Naive thymus-derived CD8-positive, alpha-beta T cell (primary cell): Measurements from ENCODE around the gene PRODH2. TPM values are rescaled to one million over a fixed set of nuclear protein-coding genes. Genes with fewer than 3 reads are reported as not detected.

Experiments used
- ATAC-seq, 2 donors: fragments of 150-1000 bp; cut with Tn5 transposase in 1 of 2; sonication (Bioruptor Pico), chemical (Tn5 transposase) in 1 of 2; 1 replicate in 1 of 2; 2 replicates in 1 of 2; pipeline ENCODE4 v1.10.0; 2021; ENCODE audit warnings: mild to moderate bottlenecking in 2 of 2, moderate library complexity in 2 of 2
- POLR2A ChIA-PET: fragments of 350-600 bp; sonication (Branson Sonifier 250); formaldehyde crosslinking; loops from one replicate; lab custom pipeline; 2021; ENCODE audit warnings: antibody characterized with exemption; lab: Charles Lee
- DNase-seq, 10 donors: peaks; one replicate each; pipeline versions ENCODE4 v3.0.0 to v3.0.0-alpha.2; 2020 to 2022
- H3K27ac Mint-ChIP-seq, 10 donors: one replicate each; pipeline ENCODE4 v1.8.0; 2020 to 2022; ENCODE audit warnings: mild to moderate bottlenecking in 10 of 10, mixed read lengths in 10 of 10, moderate library complexity in 4 of 10, inconsistent platforms in 1 of 10
- H3K27me3 Mint-ChIP-seq, 5 donors: one replicate each; pipeline ENCODE4 v1.8.0; 2021 to 2022; ENCODE audit warnings: mixed read lengths in 5 of 5
- H3K36me3 Mint-ChIP-seq, 3 donors: one replicate each; pipeline ENCODE4 v1.8.0; 2020 to 2022; ENCODE audit warnings: mixed read lengths in 3 of 3, mild to moderate bottlenecking in 2 of 3, inconsistent platforms in 1 of 3
- H3K4me1 Mint-ChIP-seq, 4 donors: one replicate each; pipeline ENCODE4 v1.8.0; 2021 to 2022; ENCODE audit warnings: mixed read lengths in 4 of 4
- H3K4me3 Mint-ChIP-seq, 10 donors: one replicate each; pipeline ENCODE4 v1.8.0; 2020 to 2022; ENCODE audit warnings: mild to moderate bottlenecking in 10 of 10, mixed read lengths in 10 of 10, moderate library complexity in 6 of 10, inconsistent platforms in 1 of 10
- H3K9me3 Mint-ChIP-seq, 9 donors: one replicate each; pipeline ENCODE4 v1.8.0; 2020 to 2022; ENCODE audit warnings: mixed read lengths in 9 of 9, mild to moderate bottlenecking in 3 of 9, inconsistent platforms in 1 of 9, moderate library complexity in 1 of 9
- polyA plus RNA-seq, 3 donors: library from polyadenylated mRNA; unstranded; fragments of 300-500 nt; fragmentation: Illumina TruSeq; gene quantifications; one replicate each; pipeline ENCODE4 v1.2.3, GENCODE V29; 2021
- total RNA-seq, 8 experiments: library from RNA in 2 of 8; stranded (reverse) in 2 of 8; gene quantifications; one replicate each; pipeline ENCODE4 v1.2.3 and lab custom pipeline; 2021 to 2026

PRODH2 gene
- total and polyA plus RNA-seq, 5 experiments from 2014 or later = not detected

GRCh38 chr19:35757231-35757748, 55.4 kb downstream of the PRODH2 start:
- peak overlapping the region; percentile 90 to 99 (median 98) for H3K4me3 Mint-ChIP-seq
- peaks cover 2 to 12% (median 9%) of the 10 kb centered on the region in 5 donors for H3K27me3 Mint-ChIP-seq
- H3K36me3 Mint-ChIP-seq = peaks cover 0 to 27% (median 5%) of the 10 kb centered on the region in 3 donors
- DNase-seq (peak in 2 of 10 donors; percentile 21), ATAC-seq (no peak)
- peak overlapping the region in 6 of 10 donors; percentile 44 to 98 (median 94) for H3K27ac Mint-ChIP-seq
- H3K9me3 Mint-ChIP-seq = no peaks in the 10 kb centered on the region
- POLR2A ChIA-PET = interaction anchor here (0.6 to 4.1 kb wide), 7 partner anchors 8 to 55 kb away, joined by 3 to 36 read pairs (median 6); partner anchors contain the start of genes IGFLR1, LIN37, PSENEN and U2AF1L4
- peaks cover 18 to 41% (median 40%) of the 10 kb centered on the region in 4 donors for H3K4me1 Mint-ChIP-seq

GRCh38 chr19:35756377-35757230, 56.0 kb downstream of the PRODH2 start, which contains the start of gene HSPB6:
Gene HSPB6 (minus strand): TSS chr19:35757029. CDS start chr19:35757008, 21 bp downstream.
- DNase-seq (no peak), ATAC-seq (no peak)
- Mint-ChIP-seq H3K4me3 (peak within 1 kb of the TSS; percentile 90 to 99 (median 98)), H3K36me3 (peaks cover 0 to 24% (median 5%) of the 10 kb centered on the region in 3 donors), H3K4me1 (peaks cover 16 to 41% (median 38%) of the 10 kb centered on the region in 4 donors), H3K27ac (peak within 1 kb of the TSS; percentile 93 to 98 (median 96)), H3K27me3 (peaks cover 2 to 12% (median 9%) of the 10 kb centered on the region in 5 donors), H3K9me3 (no peaks in the 10 kb centered on the region)
- POLR2A ChIA-PET = interaction anchor here (0.6 to 4.1 kb wide), 8 partner anchors 7 to 109 kb away, joined by 3 to 36 read pairs (median 5); partner anchors contain the start of genes COX6B1, IGFLR1, LIN37 and PSENEN

DNA sequence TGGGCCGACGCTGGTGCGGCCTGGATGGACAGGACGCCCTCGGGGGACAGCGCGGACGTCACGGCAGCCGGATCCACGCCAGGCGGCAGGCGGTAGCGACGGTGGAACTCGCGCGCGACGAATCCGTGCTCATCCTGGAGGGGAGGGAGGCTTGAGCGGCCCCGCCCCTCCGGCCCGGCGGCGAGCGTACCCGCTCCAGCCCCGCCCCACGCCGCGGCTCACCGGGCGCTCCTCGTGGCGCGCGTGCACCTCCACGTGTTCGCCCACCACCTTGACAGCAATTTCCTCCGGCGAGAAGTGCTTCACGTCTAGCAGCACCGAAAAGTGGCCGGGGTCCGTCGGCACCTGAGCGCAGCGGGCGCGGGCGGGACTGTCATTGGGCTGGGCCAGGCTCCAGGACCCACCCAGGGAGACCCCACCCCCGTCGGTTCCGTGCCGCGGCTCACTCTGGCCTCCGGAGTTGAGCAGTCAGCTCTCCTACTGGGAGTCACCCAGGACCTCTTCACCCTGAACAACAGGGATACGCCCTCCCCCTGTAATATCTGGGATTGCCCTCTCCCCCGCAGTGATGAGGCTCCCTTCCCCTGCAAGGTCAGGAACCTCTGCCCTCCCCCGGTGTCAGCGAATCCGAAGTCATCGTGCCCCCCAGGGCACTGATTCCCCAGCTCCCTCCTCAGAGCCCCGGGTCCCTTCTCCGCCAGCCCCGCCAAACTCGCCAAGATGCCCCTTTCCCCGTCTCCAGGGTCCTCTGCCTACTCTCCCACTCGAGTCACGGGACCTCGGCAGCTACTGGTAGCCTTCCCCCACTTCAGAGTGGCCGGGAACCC, 56.9 kb downstream of the PRODH2 start:
- POLR2A ChIA-PET = interaction anchor here (0.9 to 4.1 kb wide), 5 partner anchors 8 to 108 kb away, joined by 4 to 36 read pairs (median 10); partner anchors contain the start of genes COX6B1, IGFLR1, LIN37 and PSENEN
- peak in 1 of 2 donors; percentile 6 for ATAC-seq
- Mint-ChIP-seq H3K4me3 (peak overlapping the region; percentile 16 to 95 (median 66)), H3K4me1 (peaks cover 16 to 41% (median 37%) of the 10 kb centered on the region in 4 donors), H3K36me3 (peaks cover 0 to 19% (median 7%) of the 10 kb centered on the region in 3 donors), H3K27me3 (peaks cover 2 to 12% (median 9%) of the 10 kb centered on the region in 5 donors), H3K9me3 (no peaks in the 10 kb centered on the region), H3K27ac (peak overlapping the region in 3 of 10 donors; percentile 69 to 91 (median 79))
- DNase-seq = peak in 9 of 10 donors; percentile 34 to 74 (median 55)

- H3K9me3 Mint-ChIP-seq = no peaks in the 10 kb centered on the region
- peak overlapping the region in 2 of 10 donors; percentile 34 to 40 for H3K27ac Mint-ChIP-seq
- H3K36me3 Mint-ChIP-seq = peaks cover 0 to 17% (median 7%) of the 10 kb centered on the region in 3 donors
- POLR2A ChIA-PET = interaction anchor here (0.9 to 4.1 kb wide), 2 partner anchors 11 to 107 kb away, joined by 4 to 36 read pairs; partner anchors contain the start of genes COX6B1, IGFLR1, PSENEN and U2AF1L4
- peaks cover 2 to 12% (median 9%) of the 10 kb centered on the region in 5 donors for H3K27me3 Mint-ChIP-seq
- peaks cover 16 to 41% (median 36%) of the 10 kb centered on the region in 4 donors for H3K4me1 Mint-ChIP-seq
- DNase-seq (no peak), ATAC-seq (no peak)
- H3K4me3 Mint-ChIP-seq = peak overlapping the region in 9 of 10 donors; percentile 28 to 95 (median 58)
These were observed 57.5 kb downstream of the PRODH2 start for GRCh38 chr19:35755131-35755549.

DNA sequence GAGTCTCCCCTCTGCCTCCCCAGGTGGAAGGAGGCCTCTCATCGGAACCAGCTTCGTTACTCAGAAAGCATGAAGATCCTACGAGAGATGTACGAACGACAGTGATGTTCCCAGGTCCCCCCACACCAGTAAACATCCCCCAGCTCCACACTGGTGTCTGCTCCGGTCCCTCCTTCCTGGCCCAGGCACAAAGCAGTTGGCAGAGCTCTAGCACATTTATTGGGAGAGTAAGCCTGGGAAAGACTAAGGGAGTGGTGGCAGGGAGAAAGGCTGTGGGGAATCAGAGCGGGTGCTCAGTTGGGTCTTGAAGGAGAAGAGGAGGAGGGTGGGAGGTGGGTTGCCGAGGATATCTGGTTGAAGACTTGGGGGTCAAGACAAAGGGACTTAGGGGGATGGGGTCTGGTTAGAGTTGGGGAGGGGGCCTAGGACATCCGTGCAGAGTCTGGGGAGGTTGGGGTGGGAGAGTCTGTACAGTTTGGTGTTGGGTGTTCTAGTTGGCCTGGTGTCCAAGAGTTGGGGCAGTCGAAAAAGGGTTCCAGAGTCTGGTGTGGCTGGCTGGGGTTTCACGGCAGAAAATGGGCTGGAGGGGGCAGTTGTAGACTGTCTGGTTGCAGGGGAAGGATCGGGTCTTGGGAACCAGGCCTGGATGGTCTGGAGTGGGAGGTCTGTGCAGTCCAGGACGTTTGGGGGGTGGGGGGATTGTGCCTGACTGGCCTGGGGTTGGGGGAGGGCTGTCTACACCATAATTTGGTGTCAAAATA, 58.1 kb downstream of the PRODH2 start:
- Mint-ChIP-seq H3K27me3 (peaks cover 2 to 12% (median 9%) of the 10 kb centered on the region in 5 donors), H3K4me3 (peak overlapping the region in 4 of 10 donors; percentile 10 to 95 (median 63)), H3K27ac (peak overlapping the region in 1 of 10 donors; percentile 49), H3K4me1 (peaks cover 15 to 43% (median 38%) of the 10 kb centered on the region in 4 donors), H3K36me3 (peaks cover 0 to 17% (median 7%) of the 10 kb centered on the region in 3 donors), H3K9me3 (no peaks in the 10 kb centered on the region)
- peak in 1 of 10 donors; percentile 34 for DNase-seq
- ATAC-seq = no peak
- POLR2A ChIA-PET = interaction anchor here (4.1 kb wide), 1 partner anchor 11 kb away, joined by 36 read pairs; the partner anchor contains the start of genes IGFLR1, PSENEN and U2AF1L4

DNA sequence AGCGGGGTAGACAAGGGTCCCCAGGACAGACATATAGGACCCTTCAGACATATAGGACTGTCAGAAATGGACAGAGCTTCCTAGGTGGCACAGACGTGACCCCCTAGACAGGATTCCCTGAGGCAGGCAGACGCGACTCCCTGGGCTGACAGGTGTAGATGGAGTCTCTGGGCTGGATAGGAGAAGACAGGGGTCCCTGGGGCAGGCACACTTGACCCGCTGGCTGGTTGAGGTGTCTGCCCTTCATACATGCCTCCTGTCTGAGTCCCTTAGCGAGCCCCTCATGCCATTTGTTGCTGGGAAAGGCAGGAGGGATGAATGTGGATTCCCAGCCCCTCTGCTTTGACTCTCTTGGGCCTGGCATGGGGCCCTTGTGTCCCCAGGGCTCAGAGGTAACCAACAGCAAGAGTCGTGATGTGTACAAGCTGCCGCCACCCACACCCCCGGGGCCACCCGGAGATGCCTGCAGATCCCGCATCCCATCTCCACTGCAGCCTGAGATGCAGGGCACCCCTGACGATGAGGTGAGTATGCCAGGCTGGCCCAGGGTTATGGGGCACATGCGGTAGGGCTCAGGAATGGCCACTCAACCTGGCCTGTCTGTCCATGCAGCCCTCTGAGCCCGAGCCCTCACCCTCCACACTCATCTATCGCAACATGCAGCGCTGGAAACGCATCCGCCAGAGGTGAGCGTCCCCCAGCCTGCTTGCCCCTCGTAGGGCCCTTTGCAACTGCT, 58.8 kb downstream of the PRODH2 start:
- no peak for ATAC-seq
- Mint-ChIP-seq H3K27me3 (peaks cover 2 to 12% (median 9%) of the 10 kb centered on the region in 5 donors), H3K36me3 (peaks cover 0 to 17% (median 7%) of the 10 kb centered on the region in 3 donors), H3K27ac (peak overlapping the region in 1 of 10 donors; percentile 49), H3K9me3 (no peaks in the 10 kb centered on the region), H3K4me1 (peaks cover 15 to 43% (median 37%) of the 10 kb centered on the region in 4 donors), H3K4me3 (peak overlapping the region in 2 of 10 donors; percentile 10 to 95)
- POLR2A ChIA-PET = interaction anchor here (4.1 kb wide), 1 partner anchor 10 kb away, joined by 36 read pairs; the partner anchor contains the start of genes IGFLR1, PSENEN and U2AF1L4
- no peak for DNase-seq

DNA sequence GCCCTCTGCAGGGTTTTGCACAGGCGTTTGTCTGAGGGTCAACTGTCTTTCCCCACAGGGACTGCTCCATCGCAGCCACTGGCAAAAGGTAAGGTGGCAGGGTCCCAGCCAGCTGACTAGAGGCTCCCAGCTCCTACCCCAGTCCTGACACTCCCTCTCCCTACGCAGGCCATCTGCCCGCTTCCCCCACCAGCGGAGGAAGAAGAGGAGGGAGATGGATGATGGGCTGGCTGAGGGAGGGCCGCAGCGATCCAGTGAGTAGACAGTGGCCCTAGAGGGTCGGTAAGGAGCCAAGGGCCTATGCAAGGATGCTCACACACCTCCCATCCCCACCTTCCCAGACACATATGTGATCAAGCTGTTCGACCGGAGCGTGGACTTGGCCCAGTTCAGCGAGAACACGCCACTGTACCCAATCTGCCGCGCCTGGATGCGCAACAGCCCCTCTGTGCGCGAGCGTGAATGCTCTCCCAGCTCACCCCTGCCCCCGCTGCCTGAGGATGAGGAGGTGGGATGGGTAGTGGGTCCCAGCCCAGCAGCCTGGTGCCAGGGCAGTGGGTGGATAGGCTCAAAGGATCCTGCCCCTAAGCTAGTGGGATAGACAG, 59.8 kb downstream of the PRODH2 start:
- H3K9me3 Mint-ChIP-seq = no peaks in the 10 kb centered on the region
- peaks cover 0 to 17% (median 7%) of the 10 kb centered on the region in 3 donors for H3K36me3 Mint-ChIP-seq
- H3K27ac Mint-ChIP-seq = no peak overlapping the region
- POLR2A ChIA-PET = interaction anchor here (1.2 kb wide), 1 partner anchor 11 kb away, joined by 5 read pairs; the partner anchor contains the start of gene IGFLR1
- peak overlapping the region in 1 of 10 donors; percentile 56 for H3K4me3 Mint-ChIP-seq
- no peak for DNase-seq
- H3K4me1 Mint-ChIP-seq = peaks cover 23 to 49% (median 41%) of the 10 kb centered on the region in 4 donors
- H3K27me3 Mint-ChIP-seq = peaks cover 2 to 11% (median 9%) of the 10 kb centered on the region in 5 donors
- no peak for ATAC-seq

DNA sequence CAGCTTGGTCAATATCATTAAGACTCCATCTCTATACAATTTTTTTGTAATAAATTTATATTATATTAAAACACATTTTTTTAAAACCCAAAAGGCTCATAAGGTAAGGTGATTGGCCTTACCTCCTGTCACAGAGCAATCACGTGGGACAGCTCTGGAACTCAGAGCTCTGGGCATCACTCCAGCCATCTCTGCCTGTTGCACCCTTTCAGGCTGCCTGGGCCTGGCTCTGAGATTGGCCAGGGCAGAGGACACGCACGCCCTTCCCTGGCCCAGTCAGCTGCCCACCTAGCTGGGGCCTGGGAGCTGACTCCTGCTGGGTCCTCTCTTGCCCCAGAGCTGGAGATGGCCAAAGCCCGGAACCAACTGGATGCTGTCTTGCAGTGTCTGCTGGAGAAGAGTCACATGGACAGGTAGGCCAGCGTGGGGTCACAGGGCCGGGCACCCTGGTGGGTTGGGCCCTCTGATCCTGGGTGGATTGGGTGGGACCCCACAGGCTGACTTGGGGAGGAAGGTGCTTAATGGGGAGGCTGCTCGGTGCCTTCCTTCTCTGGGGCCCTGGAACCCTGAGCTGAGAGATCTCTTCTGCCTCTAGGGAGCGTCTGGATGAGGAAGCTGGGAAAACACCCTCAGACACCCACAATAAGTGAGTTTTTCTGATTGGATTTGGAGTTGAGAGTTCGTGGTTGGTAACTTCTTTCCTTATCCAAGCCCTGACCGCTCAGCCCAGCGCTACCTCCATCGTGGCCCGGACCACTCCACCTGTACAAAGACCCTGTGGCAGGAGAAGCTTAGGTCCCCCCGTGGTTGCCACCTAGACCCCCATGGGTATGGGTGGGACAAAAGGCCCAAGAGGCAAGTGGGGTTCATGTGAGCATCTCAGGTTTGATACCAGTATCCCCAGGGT, 60.6 kb downstream of the PRODH2 start:
- Mint-ChIP-seq H3K36me3 (peaks cover 0 to 17% (median 7%) of the 10 kb centered on the region in 3 donors), H3K27me3 (peaks cover 2 to 11% (median 8%) of the 10 kb centered on the region in 5 donors), H3K9me3 (no peaks in the 10 kb centered on the region), H3K4me1 (peaks cover 24 to 43% (median 38%) of the 10 kb centered on the region in 4 donors), H3K4me3 (no peak overlapping the region), H3K27ac (no peak overlapping the region)
- DNase-seq (no peak), ATAC-seq (no peak)
- POLR2A ChIA-PET = interaction anchor here (1.2 kb wide), 1 partner anchor 10 kb away, joined by 5 read pairs; the partner anchor contains the start of gene IGFLR1

DNA sequence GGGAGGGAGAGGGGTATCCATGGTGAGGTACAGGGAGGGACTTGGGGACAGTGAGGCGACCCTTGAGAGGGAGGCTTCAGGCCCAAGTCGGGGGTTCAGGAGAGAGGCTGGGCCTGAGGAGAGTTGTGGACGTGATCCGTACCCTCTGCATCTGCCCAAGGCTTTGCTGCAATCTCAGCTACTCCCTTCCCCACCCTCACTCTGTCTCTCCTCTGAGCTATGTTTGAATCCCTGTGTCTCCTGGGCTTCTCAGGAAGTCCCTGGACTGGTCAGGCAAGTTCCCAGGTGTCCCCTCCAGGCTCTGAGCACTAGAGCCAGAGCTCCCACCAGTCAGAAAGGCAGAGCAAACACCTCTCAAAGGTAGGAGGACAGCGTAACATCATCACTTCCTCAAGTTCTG, 62.5 kb downstream of the PRODH2 start:
- DNase-seq = no peak
- Mint-ChIP-seq H3K4me1 (peaks cover 22 to 43% (median 40%) of the 10 kb centered on the region in 4 donors), H3K9me3 (no peaks in the 10 kb centered on the region), H3K36me3 (peaks cover 0 to 17% (median 7%) of the 10 kb centered on the region in 3 donors), H3K27ac (no peak overlapping the region), H3K27me3 (peaks cover 0 to 6% (median 1%) of the 10 kb centered on the region in 5 donors), H3K4me3 (peak overlapping the region in 8 of 10 donors; percentile 23 to 69 (median 44))
- ATAC-seq = no peak
- POLR2A ChIA-PET = interaction anchor here (0.7 kb wide), 2 partner anchors 7 to 178 kb away, joined by 3 read pairs; no protein-coding TSS in a partner anchor
